Activated CD4-positive, alpha-beta T cell treated with anti-CD3 and anti-CD28 coated beads, Interleukin-10, Interleukin-2, amounts not matched to agents 100 ng/mL and 50 ng/mL, durations not matched to agents 16 hours and 8 hours (primary cell): Measurements from ENCODE around the gene GRID2IP.
"Not testable (repeated sequence)": the region's sequence is repeated elsewhere in the genome, so short reads cannot be mapped to it uniquely, and the experiment has no call there.

Experiments
- DNase-seq: peaks from one replicate; pipeline ENCODE4 v3.0.0-alpha.2; 2020

Gene GRID2IP

GRCh38 chr7:6482743-6483119 is 68.5 kb downstream of the GRID2IP start:
- DNase-seq: no peak

GRCh38 chr7:6482307-6482706 is 69.0 kb downstream of the GRID2IP start:
- DNase-seq: no peak

- DNase-seq: no peak
Measured at GRCh38 chr7:6481445-6481844, 69.8 kb downstream of the GRID2IP start.

GRCh38 chr7:6480323-6480660 is 71.0 kb downstream of the GRID2IP start:
- no peak for DNase-seq

GRCh38 chr7:6479067-6479466 is 72.2 kb downstream of the GRID2IP start:
- DNase-seq: peak; percentile 26

GRCh38 chr7:6478186-6478585 is 73.1 kb downstream of the GRID2IP start:
- no peak for DNase-seq

GRCh38 chr7:6477318-6477660 is 74.0 kb downstream of the GRID2IP start:
- no peak for DNase-seq

GRCh38 chr7:6476596-6477317 is 74.5 kb downstream of the GRID2IP start:
- DNase-seq: no peak

- peak; percentile 4 for DNase-seq
Measured at GRCh38 chr7:6475433-6476186, 75.7 kb downstream of the GRID2IP start.

GRCh38 chr7:6465862-6466261 is 85.4 kb downstream of the GRID2IP start:
- no peak for DNase-seq

GRCh38 chr7:6463609-6464008 is 87.7 kb downstream of the GRID2IP start:
- DNase-seq: not testable (repeated sequence)

GRCh38 chr7:6461946-6462550 is 89.2 kb downstream of the GRID2IP start:
- no peak for DNase-seq

- no peak for DNase-seq
Measured at GRCh38 chr7:6460990-6461584, 90.2 kb downstream of the GRID2IP start.

- DNase-seq: no peak
Measured at GRCh38 chr7:6460303-6460702, 91.0 kb downstream of the GRID2IP start.

- DNase-seq: not testable (repeated sequence)
Measured at GRCh38 chr7:6458676-6459075, 92.6 kb downstream of the GRID2IP start.

- DNase-seq: no peak
Measured at GRCh38 chr7:6453734-6454133, 97.5 kb downstream of the GRID2IP start.

- DNase-seq: no peak
Measured at GRCh38 chr7:6451224-6451705, 100.0 kb downstream of the GRID2IP start.

GRCh38 chr7:6450591-6450990 is 100.7 kb downstream of the GRID2IP start:
- DNase-seq: not testable (repeated sequence)

- DNase-seq: not testable (repeated sequence)
Measured at GRCh38 chr7:6449884-6450283, 101.4 kb downstream of the GRID2IP start.

- no peak for DNase-seq
Measured at GRCh38 chr7:6448943-6449543, 102.2 kb downstream of the GRID2IP start.

GRCh38 chr7:6447581-6448199 is 103.6 kb downstream of the GRID2IP start, which contains the start of gene DAGLB:
DAGLB (minus strand) TSS chr7:6447954; CDS start chr7:6447842, 112 bp downstream.
- peak; percentile 97 for DNase-seq
